Astrocyte of the spinal cord (primary cell): ENCODE results near the gene TSNAX.

Source experiments
- DNase-seq: peaks from one replicate; pipeline ENCODE4 v3.0.0; 2011; ENCODE audit warnings: low read depth, low spot score
- H3K4me3 ChIP-seq: 2 replicates; pipeline ENCODE4 v1.5.1; 2011; ENCODE audit warnings: low read depth, mild to moderate bottlenecking, low read length, moderate library complexity
- CTCF ChIP-seq: IDR thresholded peaks from 2 replicates; pipeline ENCODE4 v1.5.1; 2012; ENCODE audit warnings: low read depth, mild to moderate bottlenecking, low read length, inconsistent platforms
- in situ Hi-C: cut with HindIII; loops from 2 replicates; pipeline ENCODE4 v1.10.0; 2017; ENCODE audit warnings: low sequenced_read_pairs

Gene TSNAX

GRCh38 chr1:231602673-231602984, 74.2 kb downstream of the TSNAX start:
- DNase-seq, result no peak
- H3K4me3 ChIP-seq, result no peak overlapping the region
- TF ChIP-seq CTCF, result no peak
- in situ Hi-C loops, result no loop called here

- in situ Hi-C loops, result no loop called here
- H3K4me3 ChIP-seq, result peak overlapping the region; percentile 51
- peak; percentile 65 for DNase-seq
- TF ChIP-seq CTCF, result peak; percentile 67
These were observed 75.3 kb downstream of the TSNAX start for GRCh38 chr1:231603598-231604275.

- H3K4me3 ChIP-seq, result no peak overlapping the region
- no peak for DNase-seq
- in situ Hi-C loops, result no loop called here
- no peak for TF ChIP-seq CTCF
These were observed 75.8 kb downstream of the TSNAX start for GRCh38 chr1:231604276-231604621.

DNA sequence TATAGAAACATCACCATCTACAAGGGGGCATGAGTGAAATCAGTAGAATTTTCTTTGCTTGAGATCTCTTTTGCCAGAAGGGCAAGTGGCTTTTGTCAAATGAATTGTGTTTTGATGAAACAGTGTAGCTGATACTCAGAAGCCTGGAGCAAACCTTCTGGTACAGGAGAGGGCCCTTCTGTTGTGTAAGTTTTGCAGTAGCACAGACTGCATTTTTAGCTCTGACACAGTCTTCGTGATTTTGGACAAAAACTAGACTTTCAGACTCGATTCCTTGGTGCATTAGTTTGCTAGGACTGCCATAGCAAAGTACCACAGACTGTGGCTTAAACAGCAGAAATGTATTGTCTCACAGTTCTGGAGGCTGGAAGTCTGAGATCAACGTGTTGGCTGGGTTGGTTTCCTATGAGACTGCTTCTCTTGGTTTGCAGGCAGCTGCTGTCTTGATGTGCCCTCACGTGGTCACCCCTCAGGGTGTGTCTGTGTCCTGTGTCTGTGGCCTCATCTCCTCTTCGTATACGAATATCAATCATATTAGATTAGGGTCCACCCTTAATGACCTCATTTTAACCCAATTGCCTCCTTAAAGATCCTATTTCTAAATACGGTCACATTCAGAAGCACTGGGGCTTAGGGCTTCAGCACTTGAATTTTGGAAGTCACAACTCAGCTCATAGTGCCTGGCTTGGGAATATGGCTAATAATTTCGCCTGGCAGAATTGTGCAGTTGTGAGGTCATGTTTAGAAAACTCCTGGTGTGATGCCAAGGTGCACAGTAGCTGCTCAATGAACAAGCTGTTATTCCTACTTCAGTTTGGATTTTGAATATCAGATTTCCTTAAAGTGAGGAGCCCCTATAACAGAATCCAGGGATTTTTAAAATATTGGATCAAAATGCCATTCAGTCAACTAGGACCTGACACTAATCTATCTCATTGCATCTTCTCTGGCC, 77.0 kb downstream of the TSNAX start:
- no peak for TF ChIP-seq CTCF
- no peak overlapping the region for H3K4me3 ChIP-seq
- in situ Hi-C loops, result no loop called here
- DNase-seq, result no peak

- no peak for DNase-seq
- no peak overlapping the region for H3K4me3 ChIP-seq
- TF ChIP-seq CTCF, result no peak
- in situ Hi-C loops, result no loop called here
These were observed 78.2 kb downstream of the TSNAX start for GRCh38 chr1:231606712-231607111.

GRCh38 chr1:231610388-231610787, 81.9 kb downstream of the TSNAX start:
- in situ Hi-C loops, result no loop called here
- no peak for DNase-seq
- no peak for TF ChIP-seq CTCF
- no peak overlapping the region for H3K4me3 ChIP-seq
